GM21717 (cell line): ENCODE measurements around the gene RAB7A.
"Not testable (repeated sequence)": the region's sequence is repeated elsewhere in the genome, so short reads cannot be mapped to it uniquely, and the experiment has no call there.

ENCODE experiments used
- ATAC-seq: cut with Tn5 transposase; IDR thresholded peaks from one replicate; pipeline ENCODE4 v1.9.1; 2021; ENCODE audit warnings: mild to moderate bottlenecking, moderate library complexity; ENCODE audit not compliant: unreplicated experiment

The RAB7A gene

GRCh38 chr3:128815318-128816064, 89.5 kb downstream of the RAB7A start:
- ATAC-seq = no peak

DNA sequence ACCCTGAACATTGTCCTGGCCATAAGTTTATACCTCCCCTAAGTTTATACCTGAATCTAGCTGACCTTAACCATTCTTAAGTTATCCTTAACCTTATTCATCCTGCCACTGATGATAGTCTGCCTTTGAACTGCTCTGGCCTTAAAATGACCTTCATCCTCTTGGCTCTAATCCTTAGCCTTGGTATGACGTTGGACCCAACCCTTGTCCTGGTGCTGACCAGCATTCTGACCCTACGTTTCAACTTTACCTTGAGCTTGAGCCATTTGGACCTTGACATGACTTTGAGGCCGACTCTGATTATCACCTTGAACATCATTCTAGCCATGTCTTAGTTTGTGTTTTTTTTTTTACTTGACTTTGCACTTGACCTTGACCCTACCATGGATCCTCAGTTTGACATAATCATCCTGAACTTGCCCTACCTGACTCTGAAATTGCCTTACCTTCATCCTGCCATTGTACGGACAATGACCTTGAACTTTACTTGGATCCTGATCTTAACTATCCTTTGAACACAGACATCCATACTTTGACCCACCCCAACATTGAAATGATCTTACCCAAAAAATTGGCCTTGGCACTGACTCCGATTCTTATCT, 92.3 kb downstream of the RAB7A start:
- ATAC-seq = no peak

DNA sequence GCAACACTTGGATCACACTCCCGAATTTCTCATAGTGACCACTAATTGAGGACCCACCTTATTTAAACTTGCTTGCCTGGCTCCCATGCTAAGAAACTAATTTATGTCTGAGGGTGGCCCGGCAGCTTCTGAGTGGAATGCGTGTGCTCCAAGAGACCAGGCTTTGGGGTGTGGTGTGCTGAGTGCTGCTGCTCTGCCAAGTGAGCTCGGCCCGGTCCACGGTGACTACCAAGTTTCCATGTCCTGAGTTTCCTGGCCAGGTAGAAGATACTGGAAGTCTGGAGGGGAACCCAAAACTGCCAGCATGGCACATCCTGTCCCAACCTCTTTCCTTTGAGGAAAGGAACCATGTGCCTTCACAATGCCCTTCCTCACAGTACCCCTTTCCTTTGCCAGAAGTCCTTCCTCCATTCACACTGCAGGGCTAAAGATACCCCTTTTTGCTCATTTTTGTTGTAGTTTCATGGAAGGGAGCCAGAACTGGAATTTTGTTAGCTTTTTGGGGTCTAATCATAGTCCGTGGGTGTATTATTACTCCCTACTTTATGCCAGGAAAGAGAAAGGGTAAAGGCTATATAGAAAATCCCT, 94.4 kb downstream of the RAB7A start:
- ATAC-seq = no peak

DNA sequence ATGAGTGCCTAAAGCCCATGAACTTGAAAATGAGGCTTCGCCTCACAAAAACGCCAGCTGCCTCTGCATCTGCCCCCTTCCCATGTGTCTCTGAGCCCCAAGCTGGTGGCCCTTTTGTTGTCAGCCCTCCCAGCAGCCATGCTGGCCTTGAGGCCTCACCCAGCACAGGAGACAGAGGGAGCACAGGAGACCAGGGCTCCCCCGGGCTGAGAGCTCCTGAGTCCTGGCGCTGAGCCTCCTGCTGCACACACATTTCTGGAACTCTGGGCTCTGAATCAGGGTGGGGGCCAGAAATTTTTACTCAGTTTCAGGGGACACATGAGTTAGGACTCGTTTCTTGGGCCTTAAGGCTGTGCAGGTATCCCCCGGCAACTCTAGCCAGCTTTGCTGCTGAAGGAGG, 97.0 kb downstream of the RAB7A start:
- ATAC-seq = no peak

GRCh38 chr3:128823631-128824030, 97.6 kb downstream of the RAB7A start:
- ATAC-seq = no peak

DNA sequence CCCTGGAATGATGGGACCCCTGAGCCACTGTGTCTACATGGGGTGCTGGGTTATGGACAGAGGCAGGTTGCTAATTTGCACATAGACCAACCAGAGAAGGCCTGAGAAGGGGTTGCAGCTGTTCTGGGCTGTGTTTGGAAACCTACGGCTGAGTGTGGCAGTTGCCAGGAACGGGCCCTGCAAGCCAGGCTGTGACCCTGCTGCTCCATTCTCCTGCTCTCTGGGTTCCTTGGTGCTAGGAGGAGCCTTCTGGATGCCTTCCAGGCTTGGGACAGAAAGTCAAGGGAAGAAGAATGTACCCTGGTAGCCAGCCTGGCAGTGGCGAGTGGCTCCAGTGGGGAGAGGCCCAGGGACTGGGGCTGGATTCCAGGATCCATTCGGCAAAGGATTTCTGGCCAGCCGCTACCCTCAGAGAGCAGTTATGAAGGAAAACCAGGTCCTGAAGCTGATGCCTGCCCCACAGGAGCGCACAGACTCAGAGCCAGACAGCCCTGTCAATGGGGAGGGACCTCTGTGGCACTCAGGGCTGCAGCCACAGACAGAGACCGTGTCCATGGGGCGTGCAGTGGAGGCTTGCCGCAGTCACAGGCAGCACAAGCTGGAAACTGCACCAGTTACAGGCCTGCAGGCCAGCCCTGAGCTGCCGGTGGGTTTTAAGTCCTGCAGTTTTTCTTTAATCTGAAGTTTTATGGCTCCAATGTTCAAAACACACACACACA, 98.3 kb downstream of the RAB7A start:
- no peak for ATAC-seq

DNA sequence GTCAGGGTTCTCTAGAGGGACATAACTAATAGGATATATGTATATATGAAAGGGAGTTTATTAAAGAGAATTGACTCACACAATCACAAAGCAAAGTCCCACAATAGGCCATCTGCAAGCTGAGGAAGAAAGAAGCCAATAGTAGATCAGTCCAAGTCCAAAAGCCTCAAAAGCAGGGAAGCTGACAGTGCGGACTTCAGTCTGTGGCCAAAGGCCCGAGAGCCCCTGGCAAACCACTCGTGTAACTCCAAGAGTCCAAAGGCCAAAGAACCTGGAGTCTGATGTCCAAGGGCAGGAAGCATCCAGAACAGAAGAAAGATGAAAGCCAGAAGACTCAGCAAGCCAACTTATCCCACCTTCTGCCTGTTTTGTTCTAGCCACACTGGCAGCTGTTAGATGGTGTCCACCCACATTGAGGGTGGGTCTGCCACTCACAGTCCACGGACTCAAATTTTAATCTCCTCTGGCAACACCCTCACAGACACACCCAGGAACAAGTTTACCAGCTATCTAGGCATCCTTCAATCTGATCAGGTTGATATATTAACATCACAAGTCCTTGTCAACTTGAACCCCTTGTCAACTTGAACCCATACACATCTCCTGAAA, 99.2 kb downstream of the RAB7A start:
- ATAC-seq = no peak

GRCh38 chr3:128829087-128829486, 103.1 kb downstream of the RAB7A start:
- not testable (repeated sequence) for ATAC-seq

GRCh38 chr3:128829925-128830625, 104.1 kb downstream of the RAB7A start:
- ATAC-seq = not testable (repeated sequence)

DNA sequence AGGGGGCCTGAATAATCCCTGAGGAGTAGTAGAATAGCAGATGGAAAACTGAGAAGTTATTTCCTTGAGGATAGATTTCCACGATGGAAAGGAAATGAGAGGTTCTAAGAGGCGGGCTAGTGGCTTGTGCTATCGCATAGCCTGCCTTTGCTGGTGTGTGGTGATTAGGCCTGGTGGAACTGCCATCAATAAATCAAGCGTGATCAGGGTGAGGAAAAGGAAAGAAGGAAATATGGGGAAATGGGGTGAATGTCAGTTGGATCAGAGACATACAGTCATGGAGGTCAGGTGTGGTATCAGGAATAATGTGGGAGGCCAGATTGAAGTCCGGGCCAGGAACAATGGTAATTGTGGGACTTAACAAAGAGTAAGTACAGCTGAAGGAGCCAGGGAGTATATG, 104.8 kb downstream of the RAB7A start:
- not testable (repeated sequence) for ATAC-seq

- ATAC-seq = not testable (repeated sequence)
Measured at GRCh38 chr3:128832979-128833378, 107.0 kb downstream of the RAB7A start.

- no peak for ATAC-seq
Measured at GRCh38 chr3:128835096-128835495, 109.1 kb downstream of the RAB7A start.

DNA sequence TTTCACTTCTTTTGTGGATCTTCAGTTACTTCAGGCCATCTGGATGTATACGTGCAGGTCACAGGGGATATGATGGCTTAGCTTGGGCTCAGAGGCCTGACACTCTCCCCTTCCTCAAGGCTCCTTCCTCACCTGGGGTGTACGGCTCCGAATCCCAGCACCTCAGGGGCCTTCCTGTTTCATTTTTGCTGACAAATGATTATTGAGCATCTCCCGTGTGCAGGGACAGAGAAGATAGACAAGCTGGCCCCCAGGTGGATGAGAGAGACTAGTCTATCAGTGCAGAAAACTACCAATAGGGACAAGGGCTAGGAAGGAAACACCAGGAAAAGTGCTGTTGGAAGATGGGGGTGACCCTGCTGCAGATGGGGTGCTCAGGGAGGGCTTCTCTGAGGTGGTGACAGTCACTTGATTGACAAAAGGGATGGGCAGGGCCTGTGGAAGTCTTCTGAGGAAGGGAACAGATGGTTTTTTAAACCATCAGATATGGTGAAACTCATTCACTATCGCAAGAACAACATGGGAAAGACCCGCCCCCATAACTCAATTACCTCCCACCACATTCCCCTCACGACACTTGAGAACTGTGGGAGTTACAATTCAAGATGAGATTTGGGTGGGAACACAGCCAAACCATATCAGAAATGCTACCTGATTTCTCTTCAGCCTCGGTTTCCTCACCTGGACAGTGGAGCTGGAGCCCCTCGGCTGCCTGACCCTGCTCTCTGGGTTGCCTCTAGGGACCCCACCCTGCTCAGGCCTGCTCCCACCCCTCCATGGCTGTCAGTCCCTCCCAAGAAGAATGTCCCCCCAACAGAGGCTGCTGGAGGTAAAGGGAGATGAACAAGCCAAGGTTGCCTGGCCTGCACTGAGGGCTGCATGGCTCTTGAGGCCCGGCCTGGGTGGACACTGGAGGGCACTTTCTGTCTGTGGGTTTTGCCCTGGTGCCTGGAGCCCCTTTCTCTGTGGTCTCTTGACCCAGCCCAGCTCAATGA, 116.2 kb downstream of the RAB7A start:
- no peak for ATAC-seq

DNA sequence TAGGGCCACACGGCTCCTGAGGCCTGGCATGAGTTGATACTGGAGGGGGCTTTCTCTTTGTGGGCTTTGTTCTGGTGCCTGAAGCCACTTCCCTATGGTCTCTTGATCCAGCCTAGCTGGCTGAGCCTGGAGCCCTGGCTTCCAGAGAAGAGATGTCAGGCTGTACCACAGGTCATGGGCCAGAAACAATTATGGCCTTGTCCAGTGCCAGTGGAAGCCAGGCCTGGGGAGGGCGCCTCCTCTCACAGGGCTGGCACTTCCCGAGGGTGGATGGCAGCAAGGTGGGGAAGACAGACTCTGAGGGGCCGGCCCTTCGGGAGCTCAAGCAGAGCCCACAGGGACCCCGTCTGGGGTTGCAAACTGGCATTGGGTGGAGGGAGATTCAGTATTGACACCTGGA, 118.5 kb downstream of the RAB7A start:
- no peak for ATAC-seq

DNA sequence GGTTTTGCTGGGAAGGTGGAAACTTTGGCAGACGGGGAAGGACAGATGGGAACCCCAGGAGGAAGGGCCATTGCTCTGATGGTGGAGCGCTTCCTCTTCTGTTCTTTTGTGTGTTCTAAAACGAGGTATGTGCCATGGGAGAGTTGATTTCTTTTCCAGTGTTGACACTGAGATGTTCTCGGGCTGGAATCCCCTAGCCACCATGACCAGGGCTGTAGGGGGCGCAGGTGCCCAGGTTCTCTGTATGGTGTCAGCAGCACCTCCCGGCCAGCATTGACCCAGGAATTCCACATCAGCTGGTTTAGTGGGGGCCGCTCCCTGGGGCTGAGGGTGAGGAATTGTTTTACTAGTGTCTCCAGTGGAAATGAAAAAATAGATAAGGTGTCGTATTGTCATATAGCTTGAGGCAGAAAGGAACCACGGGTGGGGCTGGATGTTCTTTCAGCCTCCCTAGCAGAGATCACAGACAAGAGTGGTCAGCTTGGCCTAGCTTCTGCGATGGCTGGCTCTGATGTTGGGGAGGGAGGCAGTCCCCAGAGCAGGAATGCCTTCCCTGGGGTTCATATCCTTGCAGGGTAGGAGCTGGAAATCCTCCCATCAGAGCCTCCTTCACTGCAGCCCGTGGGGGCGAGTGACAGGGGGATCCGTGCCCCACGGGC, 119.3 kb downstream of the RAB7A start:
- no peak for ATAC-seq

GRCh38 chr3:128845778-128846485, 119.9 kb downstream of the RAB7A start:
- ATAC-seq = peak; percentile 67

DNA sequence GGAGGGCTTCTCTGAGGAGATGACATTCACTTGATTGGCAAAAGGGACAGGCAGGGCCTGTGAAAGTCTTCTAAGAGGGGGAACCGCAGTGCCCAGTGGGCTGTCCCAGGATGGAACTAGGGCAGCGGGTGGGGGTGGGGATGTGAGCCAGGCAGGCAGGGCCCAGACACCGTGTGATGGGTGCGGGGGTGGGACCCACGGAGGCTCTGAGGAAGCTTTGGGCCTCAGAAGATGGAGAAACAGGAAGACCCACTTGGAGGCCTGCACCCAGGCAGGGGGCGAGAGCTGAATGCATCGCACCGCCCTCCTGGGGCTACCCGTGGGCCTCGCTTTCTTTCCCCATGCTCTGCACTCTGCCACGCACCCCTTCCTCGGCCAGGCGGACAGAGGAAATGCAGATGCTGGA, 120.5 kb downstream of the RAB7A start:
- ATAC-seq = no peak

DNA sequence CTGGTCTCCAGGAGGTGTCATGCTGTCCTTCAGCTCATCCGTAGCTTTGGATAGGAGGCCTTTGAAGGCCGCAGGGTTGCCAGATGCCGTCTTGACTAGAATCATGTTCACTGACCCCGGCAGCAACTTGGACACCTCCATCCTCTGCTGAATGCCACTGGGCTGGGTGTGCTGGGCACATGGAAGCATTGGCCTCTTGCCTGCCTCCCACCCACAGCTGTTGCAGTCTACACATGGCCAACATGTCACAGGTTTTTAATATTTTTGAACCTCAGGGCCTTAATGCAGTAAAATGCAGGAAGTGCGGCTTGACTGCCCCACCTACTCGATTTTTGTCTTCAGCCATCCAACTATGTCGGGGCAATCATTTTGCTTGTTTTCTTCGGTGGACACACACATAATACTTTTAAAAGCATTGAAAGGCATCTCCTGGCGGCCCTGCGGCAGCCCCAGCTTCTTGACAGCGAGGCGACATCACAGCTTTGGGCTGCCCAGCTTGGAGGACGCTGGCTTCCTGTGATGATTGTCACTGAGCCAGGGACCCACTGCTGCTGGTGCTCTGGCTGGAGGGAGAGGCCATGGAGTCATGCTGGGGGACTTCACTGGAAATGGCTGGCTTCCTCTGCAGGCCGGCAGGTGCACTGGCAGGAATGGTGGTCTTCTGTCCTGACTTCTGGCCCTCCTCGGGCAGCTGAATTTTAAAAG, 121.8 kb downstream of the RAB7A start:
- no peak for ATAC-seq
